ENCODE measurements around the gene MAP2K4. TPM values are rescaled to one million over a fixed set of nuclear protein-coding genes. Genes with fewer than 3 reads are reported as not detected.

MAP2K4 gene
- total RNA-seq, 3 donors from 2014 or later = 27.0 to 47.5 (median 32.7) TPM

DNA sequence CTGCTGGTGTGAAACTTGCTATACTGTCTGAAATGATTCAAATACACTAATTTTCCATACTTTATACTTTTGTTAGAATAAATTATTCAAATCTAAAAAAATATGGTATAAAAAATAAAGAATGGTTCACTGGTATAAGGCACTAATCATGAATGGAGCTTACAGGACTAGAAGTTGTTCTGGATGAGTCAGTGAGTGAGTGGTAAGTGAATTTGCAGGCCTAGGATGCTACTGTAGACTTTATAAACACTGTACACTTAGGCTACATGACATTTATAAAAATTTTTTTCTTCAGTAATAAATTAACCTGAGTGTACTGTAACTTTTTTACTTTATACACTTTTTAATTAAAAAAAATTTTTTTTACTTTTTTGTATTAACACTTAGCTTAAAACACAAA is 95.5 kb downstream of the MAP2K4 start:
- no peak overlapping the region for H3K4me3 ChIP-seq
- no peaks in the 10 kb centered on the region for H3K4me1 ChIP-seq (ENCODE audit: low read depth)
- intact Hi-C loops (cut with DNase I, micrococcal nuclease) = no loop called here
- no peaks in the 10 kb centered on the region for H3K36me3 ChIP-seq (ENCODE audit: low read depth)
- DNase-seq (no peak), ATAC-seq (no peak)
- TF ChIP-seq, protein P1, sequence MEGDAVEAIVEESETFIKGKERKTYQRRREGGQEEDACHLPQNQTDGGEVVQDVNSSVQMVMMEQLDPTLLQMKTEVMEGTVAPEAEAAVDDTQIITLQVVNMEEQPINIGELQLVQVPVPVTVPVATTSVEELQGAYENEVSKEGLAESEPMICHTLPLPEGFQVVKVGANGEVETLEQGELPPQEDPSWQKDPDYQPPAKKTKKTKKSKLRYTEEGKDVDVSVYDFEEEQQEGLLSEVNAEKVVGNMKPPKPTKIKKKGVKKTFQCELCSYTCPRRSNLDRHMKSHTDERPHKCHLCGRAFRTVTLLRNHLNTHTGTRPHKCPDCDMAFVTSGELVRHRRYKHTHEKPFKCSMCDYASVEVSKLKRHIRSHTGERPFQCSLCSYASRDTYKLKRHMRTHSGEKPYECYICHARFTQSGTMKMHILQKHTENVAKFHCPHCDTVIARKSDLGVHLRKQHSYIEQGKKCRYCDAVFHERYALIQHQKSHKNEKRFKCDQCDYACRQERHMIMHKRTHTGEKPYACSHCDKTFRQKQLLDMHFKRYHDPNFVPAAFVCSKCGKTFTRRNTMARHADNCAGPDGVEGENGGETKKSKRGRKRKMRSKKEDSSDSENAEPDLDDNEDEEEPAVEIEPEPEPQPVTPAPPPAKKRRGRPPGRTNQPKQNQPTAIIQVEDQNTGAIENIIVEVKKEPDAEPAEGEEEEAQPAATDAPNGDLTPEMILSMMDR (IDR thresholded peaks at IDR 0.05) = no peak
- no peaks in the 10 kb centered on the region for H3K9me3 ChIP-seq

- no peak overlapping the region for H3K4me3 ChIP-seq
- ATAC-seq (no peak), DNase-seq (no peak)
- intact Hi-C loops (cut with DNase I, micrococcal nuclease) = no loop called here
- no peaks in the 10 kb centered on the region for H3K36me3 ChIP-seq (ENCODE audit: low read depth)
- H3K4me1 ChIP-seq (ENCODE audit: low read depth) = no peaks in the 10 kb centered on the region
- TF ChIP-seq, protein P1 (IDR thresholded peaks at IDR 0.05) = no peak
- no peaks in the 10 kb centered on the region for H3K9me3 ChIP-seq
Measured at GRCh38 chr17:12118617-12119016, 97.9 kb downstream of the MAP2K4 start.

- DNase-seq (no peak), ATAC-seq (no peak)
- Histone ChIP-seq H3K9me3 (no peaks in the 10 kb centered on the region), H3K4me1 (ENCODE audit: low read depth) (no peaks in the 10 kb centered on the region), H3K4me3 (no peak overlapping the region), H3K36me3 (ENCODE audit: low read depth) (no peaks in the 10 kb centered on the region)
- intact Hi-C loops (cut with DNase I, micrococcal nuclease) = no loop called here
- TF ChIP-seq, protein P1 (IDR thresholded peaks at IDR 0.05) = no peak
Measured at GRCh38 chr17:12122075-12122474, 101.4 kb downstream of the MAP2K4 start.

DNA sequence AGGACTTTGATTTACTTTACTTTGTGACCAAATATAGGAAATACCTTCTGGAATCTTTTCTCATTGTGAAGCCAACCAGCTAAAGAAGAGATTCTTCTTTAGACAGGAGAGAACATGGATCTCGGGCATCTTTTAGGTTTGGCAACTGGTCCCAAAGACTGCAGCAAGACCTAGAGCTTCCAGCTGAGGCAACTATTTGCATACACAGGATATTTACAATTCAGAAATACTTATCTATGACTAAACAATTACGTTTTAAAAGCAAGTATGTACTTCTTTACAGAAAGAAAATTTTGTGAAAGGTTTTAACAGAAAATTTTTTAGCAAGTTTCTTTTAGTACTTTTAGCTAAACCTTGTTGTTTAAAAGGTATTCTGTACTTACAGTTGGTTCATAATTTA is 106.5 kb downstream of the MAP2K4 start:
- Histone ChIP-seq H3K4me1 (ENCODE audit: low read depth) (no peaks in the 10 kb centered on the region), H3K9me3 (no peaks in the 10 kb centered on the region), H3K4me3 (no peak overlapping the region), H3K36me3 (ENCODE audit: low read depth) (peaks cover 3% of the 10 kb centered on the region)
- TF ChIP-seq, protein P1 (IDR thresholded peaks at IDR 0.05) = no peak
- intact Hi-C loops (cut with DNase I, micrococcal nuclease) = no loop called here
- ATAC-seq = no peak
- no peak for DNase-seq

- H3K4me3 ChIP-seq = no peak overlapping the region
- intact Hi-C loops (cut with DNase I, micrococcal nuclease) = no loop called here
- H3K36me3 ChIP-seq (ENCODE audit: low read depth) = peaks cover 3% of the 10 kb centered on the region
- TF ChIP-seq, protein P1 (IDR thresholded peaks at IDR 0.05) = no peak
- DNase-seq (no peak), ATAC-seq (no peak)
- H3K9me3 ChIP-seq = no peaks in the 10 kb centered on the region
- H3K4me1 ChIP-seq (ENCODE audit: low read depth) = no peaks in the 10 kb centered on the region
Measured at GRCh38 chr17:12127667-12128066, 107.0 kb downstream of the MAP2K4 start.

DNA sequence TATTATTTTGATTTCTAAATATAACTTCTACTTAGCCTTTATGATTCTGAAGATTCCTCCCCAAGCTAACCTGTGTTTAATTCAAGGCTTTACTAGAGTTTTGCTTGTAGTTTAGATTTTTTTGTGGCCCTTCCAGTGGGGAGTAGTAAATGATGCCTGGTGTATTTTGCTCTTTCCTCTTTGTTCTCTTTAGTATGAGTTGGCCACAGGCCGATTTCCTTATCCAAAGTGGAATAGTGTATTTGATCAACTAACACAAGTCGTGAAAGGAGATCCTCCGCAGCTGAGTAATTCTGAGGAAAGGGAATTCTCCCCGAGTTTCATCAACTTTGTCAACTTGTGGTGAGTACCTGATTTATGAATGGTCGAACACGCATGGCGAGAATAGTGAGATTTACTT is 108.3 kb downstream of the MAP2K4 start:
- Histone ChIP-seq H3K4me1 (ENCODE audit: low read depth) (no peaks in the 10 kb centered on the region), H3K4me3 (no peak overlapping the region), H3K36me3 (ENCODE audit: low read depth) (peaks cover 3% of the 10 kb centered on the region), H3K9me3 (no peaks in the 10 kb centered on the region)
- intact Hi-C loops (cut with DNase I, micrococcal nuclease) = no loop called here
- DNase-seq (no peak), ATAC-seq (no peak)
- TF ChIP-seq, protein P1 (IDR thresholded peaks at IDR 0.05) = no peak

Data from mucosa of descending colon (tissue), 3 donors.